ENCODE results near the gene ANKRD31. TPM values are rescaled to one million over a fixed set of nuclear protein-coding genes. Genes with fewer than 3 reads are reported as not detected.
A peak's percentile ranks its signal among the peaks of the same experiment; 100 is the strongest.
"Not testable (repeated sequence)": the region's sequence is repeated elsewhere in the genome, so short reads cannot be mapped to it uniquely, and the experiment has no call there.

Gene ANKRD31
- total RNA-seq, 1 experiment from 2014 or later, result 0.26 TPM

- H3K4me3 ChIP-seq (ENCODE audit: low read length), result no peak overlapping the region
- TF ChIP-seq CTCF (conservative IDR thresholded peaks at IDR 0.05; ENCODE audit: low read depth, low read length) (no peak), EZH2 (IDR thresholded peaks at IDR 0.05; ENCODE audit: low read length, unreplicated experiment) (no peak), EZH2phosphoT487 (IDR thresholded peaks at IDR 0.05; ENCODE audit: borderline replicate concordance, low read length) (no peak)
- DNase-seq (no peak), ATAC-seq (no peak)
- CTCF ChIA-PET, result no interaction called here
- H3K9me3 ChIP-seq (ENCODE audit: low read length), result no peaks in the 10 kb centered on the region
- H3K27ac ChIP-seq (ENCODE audit: low read length), result no peak overlapping the region
- H3K4me2 ChIP-seq (ENCODE audit: low read length), result no peak overlapping the region
- H3K36me3 ChIP-seq (ENCODE audit: low read depth, low read length), result no peaks in the 10 kb centered on the region
- no peaks in the 10 kb centered on the region for H4K20me1 ChIP-seq (ENCODE audit: low read length)
- no peak overlapping the region for H2AFZ ChIP-seq (ENCODE audit: low read length)
- H3K79me2 ChIP-seq (ENCODE audit: low read length), result no peaks in the 10 kb centered on the region
- POLR2A ChIA-PET (ENCODE audit: unreplicated experiment), result interaction anchor here (0.7 kb wide), 1 partner anchor 1517 kb away, joined by 6 read pairs; no protein-coding TSS in a partner anchor
- no TSS peak for BruUV-seq (replicated peaks)
- no peaks in the 10 kb centered on the region for H3F3A ChIP-seq (ENCODE audit: low read length, unreplicated experiment)
- no peaks in the 10 kb centered on the region for H3K9me2 ChIP-seq (replicated peaks; ENCODE audit: low read length)
- intact Hi-C loops (cut with micrococcal nuclease), result no loop called here
- H3K4me1 ChIP-seq (ENCODE audit: insufficient read depth, low read length), result no peaks in the 10 kb centered on the region
- no peak overlapping the region for H3K9ac ChIP-seq (ENCODE audit: low read length)
- H3K27me3 ChIP-seq (ENCODE audit: low read length), result no peaks in the 10 kb centered on the region
Observed at GRCh38 chr5:75113354-75114113, 123.1 kb downstream of the ANKRD31 start.

DNA sequence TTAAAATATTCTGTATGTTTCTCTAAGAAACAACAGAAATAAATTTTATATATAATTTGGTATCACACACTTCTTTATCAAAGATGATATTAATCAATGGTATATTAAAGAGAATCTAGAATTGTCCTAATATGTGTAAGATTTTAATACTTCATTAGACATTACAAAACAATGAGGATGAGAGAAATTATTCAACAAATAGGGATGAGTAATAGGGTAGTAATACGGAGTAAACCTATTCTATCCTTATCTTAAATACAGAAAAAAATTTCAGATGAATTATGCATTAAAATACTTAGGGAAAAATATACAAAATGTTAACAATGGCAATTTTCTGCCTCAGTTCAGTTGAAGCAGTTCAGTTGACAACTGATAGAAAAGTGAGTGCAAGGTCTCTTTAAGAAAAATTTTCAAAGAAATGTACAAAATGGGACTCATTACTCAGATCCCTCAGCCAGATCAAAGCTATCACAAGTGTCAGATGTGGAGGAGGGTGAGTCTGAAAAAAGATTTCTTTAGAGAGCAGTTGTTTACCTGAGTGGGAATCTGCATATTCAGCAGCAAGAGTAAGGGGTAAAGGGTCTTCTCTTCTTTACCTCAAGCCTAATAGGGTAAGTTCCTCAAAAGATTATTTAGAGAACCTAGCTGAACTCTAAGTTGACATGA is 127.6 kb downstream of the ANKRD31 start:
- H4K20me1 ChIP-seq (ENCODE audit: low read length), result no peaks in the 10 kb centered on the region
- BruUV-seq (replicated peaks), result no TSS peak
- H3K36me3 ChIP-seq (ENCODE audit: low read depth, low read length), result no peaks in the 10 kb centered on the region
- no peaks in the 10 kb centered on the region for H3K79me2 ChIP-seq (ENCODE audit: low read length)
- H3K27ac ChIP-seq (ENCODE audit: low read length), result no peak overlapping the region
- no peak overlapping the region for H3K4me2 ChIP-seq (ENCODE audit: low read length)
- intact Hi-C loops (cut with micrococcal nuclease), result no loop called here
- no peaks in the 10 kb centered on the region for H3F3A ChIP-seq (ENCODE audit: low read length, unreplicated experiment)
- ATAC-seq (no peak), DNase-seq (no peak)
- ChIA-PET CTCF (no interaction called here), POLR2A (ENCODE audit: unreplicated experiment) (no interaction called here)
- no peak overlapping the region for H3K4me3 ChIP-seq (ENCODE audit: low read length)
- no peaks in the 10 kb centered on the region for H3K4me1 ChIP-seq (ENCODE audit: insufficient read depth, low read length)
- H3K9ac ChIP-seq (ENCODE audit: low read length), result no peak overlapping the region
- TF ChIP-seq EZH2 (IDR thresholded peaks at IDR 0.05; ENCODE audit: low read length, unreplicated experiment) (no peak), CTCF (conservative IDR thresholded peaks at IDR 0.05; ENCODE audit: low read depth, low read length) (no peak), EZH2phosphoT487 (IDR thresholded peaks at IDR 0.05; ENCODE audit: borderline replicate concordance, low read length) (no peak)
- H3K27me3 ChIP-seq (ENCODE audit: low read length), result no peaks in the 10 kb centered on the region
- no peak overlapping the region for H2AFZ ChIP-seq (ENCODE audit: low read length)
- no peaks in the 10 kb centered on the region for H3K9me3 ChIP-seq (ENCODE audit: low read length)
- no peaks in the 10 kb centered on the region for H3K9me2 ChIP-seq (replicated peaks; ENCODE audit: low read length)

DNA sequence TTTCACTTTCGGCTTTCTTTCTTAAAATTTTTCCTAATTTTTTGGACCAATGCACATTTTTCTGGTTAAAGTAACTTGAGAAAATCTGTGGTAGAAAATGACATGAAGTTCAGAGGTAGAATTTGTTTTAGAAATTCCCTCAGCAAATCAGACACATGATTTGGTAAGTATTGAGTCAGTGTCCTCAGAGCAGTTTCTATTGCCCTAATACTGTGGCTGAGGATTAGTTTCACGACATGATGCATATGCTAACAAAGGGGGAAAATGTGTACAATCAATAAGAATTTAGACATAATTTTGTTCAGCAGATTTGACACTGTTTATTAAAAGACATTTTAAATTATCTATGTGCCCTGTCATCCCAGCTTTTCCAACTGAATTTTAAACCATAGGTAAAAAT is 128.2 kb downstream of the ANKRD31 start:
- H3K9me3 ChIP-seq (ENCODE audit: low read length), result no peaks in the 10 kb centered on the region
- no peak overlapping the region for H3K4me2 ChIP-seq (ENCODE audit: low read length)
- ATAC-seq (no peak), DNase-seq (no peak)
- no peak overlapping the region for H2AFZ ChIP-seq (ENCODE audit: low read length)
- BruUV-seq (replicated peaks), result no TSS peak
- H3K79me2 ChIP-seq (ENCODE audit: low read length), result no peaks in the 10 kb centered on the region
- TF ChIP-seq EZH2 (IDR thresholded peaks at IDR 0.05; ENCODE audit: low read length, unreplicated experiment), result peak; percentile 45
- no peak for TF ChIP-seq CTCF (conservative IDR thresholded peaks at IDR 0.05; ENCODE audit: low read depth, low read length)
- no peak overlapping the region for H3K9ac ChIP-seq (ENCODE audit: low read length)
- H3K4me1 ChIP-seq (ENCODE audit: insufficient read depth, low read length), result no peaks in the 10 kb centered on the region
- no peaks in the 10 kb centered on the region for H3K27me3 ChIP-seq (ENCODE audit: low read length)
- H3K9me2 ChIP-seq (replicated peaks; ENCODE audit: low read length), result no peaks in the 10 kb centered on the region
- CTCF ChIA-PET, result no interaction called here
- POLR2A ChIA-PET (ENCODE audit: unreplicated experiment), result no interaction called here
- intact Hi-C loops (cut with micrococcal nuclease), result no loop called here
- H3F3A ChIP-seq (ENCODE audit: low read length, unreplicated experiment), result no peaks in the 10 kb centered on the region
- H3K27ac ChIP-seq (ENCODE audit: low read length), result no peak overlapping the region
- no peaks in the 10 kb centered on the region for H3K36me3 ChIP-seq (ENCODE audit: low read depth, low read length)
- H4K20me1 ChIP-seq (ENCODE audit: low read length), result no peaks in the 10 kb centered on the region
- no peak overlapping the region for H3K4me3 ChIP-seq (ENCODE audit: low read length)

DNA sequence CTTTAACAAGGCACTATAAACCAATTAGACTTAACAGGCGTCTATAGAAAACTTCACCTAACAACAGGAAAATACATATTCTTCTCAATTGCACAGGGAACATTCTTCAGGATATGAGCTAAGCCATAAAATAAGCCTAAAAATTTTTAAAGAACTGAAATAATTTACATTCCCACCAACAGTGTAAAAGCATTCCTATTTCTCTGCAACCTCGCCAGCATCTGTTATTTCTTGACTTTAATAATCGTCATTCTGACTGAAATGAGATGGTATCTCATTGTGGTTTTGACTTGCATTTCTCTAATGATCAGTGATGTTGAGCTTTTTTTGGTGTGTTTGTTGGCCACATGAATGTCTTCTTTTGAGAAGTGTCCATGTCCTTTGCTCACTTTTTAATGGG is 140.7 kb downstream of the ANKRD31 start:
- DNase-seq; H3K9me2 ChIP-seq (replicated peaks; ENCODE audit: low read length); H3K9me3 ChIP-seq (ENCODE audit: low read length); ATAC-seq; CTCF ChIA-PET; H3K4me2 ChIP-seq (ENCODE audit: low read length); H3K79me2 ChIP-seq (ENCODE audit: low read length); H3K4me1 ChIP-seq (ENCODE audit: insufficient read depth, low read length); intact Hi-C loops (cut with micrococcal nuclease); H3K36me3 ChIP-seq (ENCODE audit: low read depth, low read length); H3K4me3 ChIP-seq (ENCODE audit: low read length); H3K27ac ChIP-seq (ENCODE audit: low read length); H3K9ac ChIP-seq (ENCODE audit: low read length); BruUV-seq (replicated peaks); POLR2A ChIA-PET (ENCODE audit: unreplicated experiment); H3K27me3 ChIP-seq (ENCODE audit: low read length); H3F3A ChIP-seq (ENCODE audit: low read length, unreplicated experiment); H2AFZ ChIP-seq (ENCODE audit: low read length); H4K20me1 ChIP-seq (ENCODE audit: low read length): not testable (repeated sequence)

Data from PC-3 (cell line).